Muscle of leg (tissue), 11 donors: ENCODE results near the gene NHSL2. TPM values are rescaled to one million over a fixed set of nuclear protein-coding genes. Genes with fewer than 3 reads are reported as not detected.
A peak's percentile ranks its signal among the peaks of the same experiment; 100 is the strongest.

ENCODE experiments used
- DNase-seq: peaks from one replicate; pipeline ENCODE4 v3.0.0; 2013
- H3K27ac ChIP-seq: one replicate; pipeline ENCODE4 v1.5.1; 2013; ENCODE audit warnings: mild to moderate bottlenecking, low read length, control low read depth
- H3K27me3 ChIP-seq: one replicate; pipeline ENCODE4 v1.6.1; 2013; ENCODE audit warnings: low read length; ENCODE audit not compliant: control insufficient read depth, insufficient read depth
- H3K36me3 ChIP-seq: one replicate; pipeline ENCODE4 v1.6.1; 2013; ENCODE audit warnings: low read length; ENCODE audit not compliant: control insufficient read depth, insufficient read depth
- H3K4me1 ChIP-seq: one replicate; pipeline ENCODE4 v1.6.1; 2013; ENCODE audit warnings: low read length; ENCODE audit not compliant: control insufficient read depth, insufficient read depth
- H3K4me3 ChIP-seq: one replicate; pipeline ENCODE4 v1.5.1; 2013; ENCODE audit warnings: low read length, control low read depth
- H3K9me3 ChIP-seq: replicated peaks from 2 replicates; pipeline ENCODE4 v1.6.1; 2013; ENCODE audit warnings: low read depth, low read length; ENCODE audit not compliant: control insufficient read depth
- WGBS: methylation state at CpG from one replicate; pipeline ENCODE4 v1.1.5; 2013; ENCODE audit warnings: missing lambda C conversion rate; ENCODE audit not compliant: insufficient coverage; 5-methylcytosine and 5-hydroxymethylcytosine counted together
- polyA plus RNA-seq, 8 donors: library from polyadenylated mRNA; unstranded; fragments of 120-200 nt; gene quantifications; one replicate each; pipeline versions ENCODE4 v1.2.1 to v1.2.3, GENCODE V29; 2013; ENCODE audit warnings: inconsistent platforms in 1 of 8, low replicate concordance in 1 of 8; ENCODE audit not compliant: insufficient read length in 8 of 8, insufficient read depth in 1 of 8
- total RNA-seq: library from RNA; stranded (reverse); fragments of 120-200 nt; gene quantifications from one replicate; pipeline ENCODE4 v1.2.4, GENCODE V29; 2013

NHSL2 gene
- total and polyA plus RNA-seq, 9 donors = 6.6 to 11.1 (median 8.3) TPM

GRCh38 chrX:71906144-71906543 is 4.5 kb upstream of the NHSL2 start:
- Histone ChIP-seq H3K4me1 (peaks cover 4% of the 10 kb centered on the region), H3K27me3 (peaks cover 31% of the 10 kb centered on the region), H3K9me3 (no peaks in the 10 kb centered on the region), H3K27ac (no peak overlapping the region), H3K36me3 (no peaks in the 10 kb centered on the region), H3K4me3 (no peak overlapping the region)
- 66% methylated on average over 4 of the region's 5 CpGs for WGBS
- DNase-seq = no peak

- H3K36me3 ChIP-seq = no peaks in the 10 kb centered on the region
- peaks cover 45% of the 10 kb centered on the region for H3K27me3 ChIP-seq
- no peak overlapping the region for H3K27ac ChIP-seq
- 55% methylated on average over 2 of the region's 3 CpGs for WGBS
- no peak overlapping the region for H3K4me3 ChIP-seq
- no peaks in the 10 kb centered on the region for H3K9me3 ChIP-seq
- DNase-seq = no peak
- H3K4me1 ChIP-seq = peaks cover 7% of the 10 kb centered on the region
These were observed 2.3 kb upstream of the NHSL2 start for GRCh38 chrX:71908387-71908786.

- Histone ChIP-seq H3K4me3 (peak overlapping the region; percentile 43), H3K4me1 (peaks cover 7% of the 10 kb centered on the region), H3K27ac (no peak overlapping the region), H3K9me3 (no peaks in the 10 kb centered on the region), H3K36me3 (no peaks in the 10 kb centered on the region), H3K27me3 (peaks cover 49% of the 10 kb centered on the region)
- 84% methylated on average over 3 of the region's 8 CpGs for WGBS
- peak; percentile 50 for DNase-seq
These were observed 689 bp upstream of the NHSL2 start for GRCh38 chrX:71909956-71910355.

GRCh38 chrX:71910986-71911730 is 513 bp downstream of the NHSL2 start:
- Histone ChIP-seq H3K4me3 (peak overlapping the region; percentile 45), H3K9me3 (no peaks in the 10 kb centered on the region), H3K27me3 (peaks cover 53% of the 10 kb centered on the region), H3K27ac (peak overlapping the region; percentile 51), H3K36me3 (no peaks in the 10 kb centered on the region), H3K4me1 (peaks cover 7% of the 10 kb centered on the region)
- WGBS = 24% methylated on average over 85 of the region's 85 CpGs
- DNase-seq = peak; percentile 35

- DNase-seq = peak; percentile 40
- Histone ChIP-seq H3K9me3 (no peaks in the 10 kb centered on the region), H3K4me1 (peaks cover 7% of the 10 kb centered on the region), H3K27me3 (peaks cover 52% of the 10 kb centered on the region), H3K27ac (peak overlapping the region; percentile 51), H3K36me3 (no peaks in the 10 kb centered on the region), H3K4me3 (peak overlapping the region; percentile 45)
- WGBS = 47% methylated on average over 21 of the region's 29 CpGs
These were observed 1.0 kb downstream of the NHSL2 start for GRCh38 chrX:71911731-71912050.

GRCh38 chrX:71912156-71912555 is 1.5 kb downstream of the NHSL2 start:
- no peak overlapping the region for H3K4me3 ChIP-seq
- peak overlapping the region; percentile 21 for H3K27ac ChIP-seq
- no peaks in the 10 kb centered on the region for H3K36me3 ChIP-seq
- H3K9me3 ChIP-seq = no peaks in the 10 kb centered on the region
- 31% methylated on average over 7 of the region's 7 CpGs for WGBS
- H3K4me1 ChIP-seq = peaks cover 7% of the 10 kb centered on the region
- H3K27me3 ChIP-seq = peaks cover 52% of the 10 kb centered on the region
- peak; percentile 50 for DNase-seq

GRCh38 chrX:71913156-71913950 is 2.7 kb downstream of the NHSL2 start:
- Histone ChIP-seq H3K4me3 (no peak overlapping the region), H3K36me3 (no peaks in the 10 kb centered on the region), H3K27me3 (peaks cover 46% of the 10 kb centered on the region), H3K9me3 (no peaks in the 10 kb centered on the region), H3K27ac (no peak overlapping the region), H3K4me1 (peaks cover 7% of the 10 kb centered on the region)
- no peak for DNase-seq
- no CpG with 5 or more reads among the region's 6 CpGs for WGBS

GRCh38 chrX:71917621-71918343 is 7.1 kb downstream of the NHSL2 start:
- DNase-seq = no peak
- Histone ChIP-seq H3K27ac (no peak overlapping the region), H3K4me1 (no peaks in the 10 kb centered on the region), H3K4me3 (no peak overlapping the region), H3K36me3 (no peaks in the 10 kb centered on the region), H3K27me3 (peaks cover 31% of the 10 kb centered on the region), H3K9me3 (no peaks in the 10 kb centered on the region)
- 54% methylated on average over 3 of the region's 9 CpGs for WGBS

- Histone ChIP-seq H3K27me3 (peaks cover 33% of the 10 kb centered on the region), H3K4me1 (no peaks in the 10 kb centered on the region), H3K4me3 (no peak overlapping the region), H3K27ac (no peak overlapping the region), H3K36me3 (no peaks in the 10 kb centered on the region), H3K9me3 (no peaks in the 10 kb centered on the region)
- WGBS = no CpG with 5 or more reads among the region's 5 CpGs
- DNase-seq = no peak
These were observed 8.8 kb downstream of the NHSL2 start for GRCh38 chrX:71919431-71919830.

- Histone ChIP-seq H3K4me3 (no peak overlapping the region), H3K9me3 (no peaks in the 10 kb centered on the region), H3K27me3 (peaks cover 33% of the 10 kb centered on the region), H3K27ac (no peak overlapping the region), H3K4me1 (no peaks in the 10 kb centered on the region), H3K36me3 (no peaks in the 10 kb centered on the region)
- no peak for DNase-seq
- 67% methylated on average over 3 of the region's 4 CpGs for WGBS
These were observed 9.2 kb downstream of the NHSL2 start for GRCh38 chrX:71919886-71920285.
